Neural progenitor cell (in vitro differentiated cells): ENCODE measurements around the gene LTF.
"Not testable (repeated sequence)": the region's sequence is repeated elsewhere in the genome, so short reads cannot be mapped to it uniquely, and the experiment has no call there.

Experiments used
- EZH2phosphoT487 ChIP-seq: fragments of 200-600 bp; sonication (generic); IDR thresholded peaks from 2 replicates; pipeline ENCODE4 v1.6.1; 2017; ENCODE audit warnings: antibody characterized with exemption
- TF ChIP-seq, protein P1 (sequence below): fragments of 200-600 bp; sonication (generic); IDR thresholded peaks from 2 replicates; pipeline ENCODE4 v1.5.1; 2017; ENCODE audit warnings: antibody characterized with exemption, mild to moderate bottlenecking

DNA sequence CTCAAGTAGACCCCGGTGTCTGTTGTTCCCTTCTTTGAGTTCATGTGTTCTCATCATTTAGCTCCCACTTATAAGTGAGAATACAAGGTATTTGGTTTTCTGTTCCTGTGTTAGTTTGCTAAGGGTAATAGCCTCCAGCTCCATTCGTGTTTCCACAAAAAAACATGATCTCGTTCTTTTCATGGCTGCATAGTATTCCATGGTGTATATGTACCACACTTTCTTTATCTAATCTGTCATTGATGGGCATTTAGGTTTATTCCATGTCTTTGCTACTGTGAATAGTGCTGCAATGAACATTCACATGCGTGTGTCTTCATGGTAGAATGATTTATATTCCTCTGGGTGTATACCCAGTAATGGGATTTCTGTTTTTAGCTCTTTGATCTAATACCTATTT is 61.8 kb downstream of the LTF start:
- TF ChIP-seq, protein P1, sequence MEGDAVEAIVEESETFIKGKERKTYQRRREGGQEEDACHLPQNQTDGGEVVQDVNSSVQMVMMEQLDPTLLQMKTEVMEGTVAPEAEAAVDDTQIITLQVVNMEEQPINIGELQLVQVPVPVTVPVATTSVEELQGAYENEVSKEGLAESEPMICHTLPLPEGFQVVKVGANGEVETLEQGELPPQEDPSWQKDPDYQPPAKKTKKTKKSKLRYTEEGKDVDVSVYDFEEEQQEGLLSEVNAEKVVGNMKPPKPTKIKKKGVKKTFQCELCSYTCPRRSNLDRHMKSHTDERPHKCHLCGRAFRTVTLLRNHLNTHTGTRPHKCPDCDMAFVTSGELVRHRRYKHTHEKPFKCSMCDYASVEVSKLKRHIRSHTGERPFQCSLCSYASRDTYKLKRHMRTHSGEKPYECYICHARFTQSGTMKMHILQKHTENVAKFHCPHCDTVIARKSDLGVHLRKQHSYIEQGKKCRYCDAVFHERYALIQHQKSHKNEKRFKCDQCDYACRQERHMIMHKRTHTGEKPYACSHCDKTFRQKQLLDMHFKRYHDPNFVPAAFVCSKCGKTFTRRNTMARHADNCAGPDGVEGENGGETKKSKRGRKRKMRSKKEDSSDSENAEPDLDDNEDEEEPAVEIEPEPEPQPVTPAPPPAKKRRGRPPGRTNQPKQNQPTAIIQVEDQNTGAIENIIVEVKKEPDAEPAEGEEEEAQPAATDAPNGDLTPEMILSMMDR = not testable (repeated sequence)
- not testable (repeated sequence) for TF ChIP-seq EZH2phosphoT487
